ENCODE results near the gene ATAT1. TPM values are rescaled to one million over a fixed set of nuclear protein-coding genes. Genes with fewer than 3 reads are reported as not detected.
A peak's percentile ranks its signal among the peaks of the same experiment; 100 is the strongest.

ATAT1 gene
- total and polyA plus RNA-seq, 2 of the 13 experiments (the other 11 are each of a cell fraction or from before 2014, with no cell fraction given), result 9.2 to 23.6 TPM

GRCh38 chr6:30616811-30617564 is 9.7 kb upstream of the ATAT1 start, which contains the start of gene PPP1R10 (continued):
- TF ChIP-seq DPF2 (CRISPR knock-in tag; IDR thresholded peaks at IDR 0.05; ENCODE audit: borderline replicate concordance, low read depth), result no peak
- TF ChIP-seq NAIF1 (CRISPR knock-in tag; IDR thresholded peaks at IDR 0.05; ENCODE audit: borderline replicate concordance), result no peak
- TF ChIP-seq BCLAF1 (IDR thresholded peaks at IDR 0.05), result no peak
- TF ChIP-seq, protein P1, sequence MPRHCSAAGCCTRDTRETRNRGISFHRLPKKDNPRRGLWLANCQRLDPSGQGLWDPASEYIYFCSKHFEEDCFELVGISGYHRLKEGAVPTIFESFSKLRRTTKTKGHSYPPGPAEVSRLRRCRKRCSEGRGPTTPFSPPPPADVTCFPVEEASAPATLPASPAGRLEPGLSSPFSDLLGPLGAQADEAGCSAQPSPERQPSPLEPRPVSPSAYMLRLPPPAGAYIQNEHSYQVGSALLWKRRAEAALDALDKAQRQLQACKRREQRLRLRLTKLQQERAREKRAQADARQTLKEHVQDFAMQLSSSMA (CRISPR knock-in tag; IDR thresholded peaks at IDR 0.05), result no peak
- TF ChIP-seq RAD21 (CRISPR knock-in tag; IDR thresholded peaks at IDR 0.05), result no peak; the same call in 1 of the 2 replicates
- no peak; the same call in 1 of the 2 replicates for TF ChIP-seq KLF15 (CRISPR knock-in tag; IDR thresholded peaks at IDR 0.05; ENCODE audit: borderline replicate concordance)
- peak in 1 of 2 experiments; percentile 95; a peak in 2 of 4 replicates for TF ChIP-seq KLF16 (CRISPR knock-in tag; IDR thresholded peaks at IDR 0.05)
- TF ChIP-seq SALL2 (CRISPR knock-in tag; IDR thresholded peaks at IDR 0.05), result no peak; the same call in none of the 2 replicates
- no peak for TF ChIP-seq CEBPZ (IDR thresholded peaks at IDR 0.05; ENCODE audit: low read length)
- TF ChIP-seq MED8 (CRISPR knock-in tag; IDR thresholded peaks at IDR 0.05; ENCODE audit: insufficient replicate concordance), result peak; percentile 56
- no peak for TF ChIP-seq ZNF121 (CRISPR knock-in tag; IDR thresholded peaks at IDR 0.05)
- TF ChIP-seq ATRX (CRISPR knock-in tag; IDR thresholded peaks at IDR 0.05; ENCODE audit: borderline replicate concordance), result no peak
- no peak; the same call in 1 of the 2 replicates for TF ChIP-seq EEA1 (CRISPR knock-in tag; IDR thresholded peaks at IDR 0.05; ENCODE audit: borderline replicate concordance)
- no peak; the same call in 1 of the 2 replicates for TF ChIP-seq SMAD1 (CRISPR knock-in tag; IDR thresholded peaks at IDR 0.05; ENCODE audit: borderline replicate concordance, low read depth)
- no peak for TF ChIP-seq MBNL3 (CRISPR knock-in tag; conservative IDR thresholded peaks at IDR 0.05)
- TF ChIP-seq NKX3-1 (CRISPR knock-in tag; IDR thresholded peaks at IDR 0.05), result peak; percentile 76; the same call in 1 of the 2 replicates
- TF ChIP-seq LCORL (IDR thresholded peaks at IDR 0.05), result no peak
- no peak; the same call in 1 of the 2 replicates for TF ChIP-seq LCORL (CRISPR knock-in tag; IDR thresholded peaks at IDR 0.05)
- peak; percentile 47; the same call in 1 of the 2 replicates for TF ChIP-seq FUBP1 (CRISPR knock-in tag; IDR thresholded peaks at IDR 0.05; ENCODE audit: borderline replicate concordance)
- 0 out of 2 replicates have a peak, but pooled peaks have one; percentile 22 for TF ChIP-seq PCBP1 (IDR thresholded peaks at IDR 0.05; ENCODE audit: borderline replicate concordance, low read depth, low read length)
